GM12872 (cell line): Measurements from ENCODE around the gene RNF112.

ENCODE experiments used
- TF ChIP-seq, protein P1 (sequence below): IDR thresholded peaks from 3 replicates; pipeline ENCODE4 v1.5.1; 2011; ENCODE audit warnings: low read depth, mild to moderate bottlenecking, low read length, moderate library complexity; ENCODE audit not compliant: insufficient read depth

RNF112 gene, protein sequence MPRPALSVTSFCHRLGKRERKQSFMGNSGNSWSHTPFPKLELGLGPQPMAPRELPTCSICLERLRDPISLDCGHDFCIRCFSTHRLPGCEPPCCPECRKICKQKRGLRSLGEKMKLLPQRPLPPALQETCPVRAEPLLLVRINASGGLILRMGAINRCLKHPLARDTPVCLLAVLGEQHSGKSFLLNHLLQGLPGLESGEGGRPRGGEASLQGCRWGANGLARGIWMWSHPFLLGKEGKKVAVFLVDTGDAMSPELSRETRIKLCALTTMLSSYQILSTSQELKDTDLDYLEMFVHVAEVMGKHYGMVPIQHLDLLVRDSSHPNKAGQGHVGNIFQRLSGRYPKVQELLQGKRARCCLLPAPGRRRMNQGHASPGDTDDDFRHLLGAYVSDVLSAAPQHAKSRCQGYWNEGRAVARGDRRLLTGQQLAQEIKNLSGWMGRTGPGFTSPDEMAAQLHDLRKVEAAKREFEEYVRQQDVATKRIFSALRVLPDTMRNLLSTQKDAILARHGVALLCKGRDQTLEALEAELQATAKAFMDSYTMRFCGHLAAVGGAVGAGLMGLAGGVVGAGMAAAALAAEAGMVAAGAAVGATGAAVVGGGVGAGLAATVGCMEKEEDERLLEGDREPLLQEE

DNA sequence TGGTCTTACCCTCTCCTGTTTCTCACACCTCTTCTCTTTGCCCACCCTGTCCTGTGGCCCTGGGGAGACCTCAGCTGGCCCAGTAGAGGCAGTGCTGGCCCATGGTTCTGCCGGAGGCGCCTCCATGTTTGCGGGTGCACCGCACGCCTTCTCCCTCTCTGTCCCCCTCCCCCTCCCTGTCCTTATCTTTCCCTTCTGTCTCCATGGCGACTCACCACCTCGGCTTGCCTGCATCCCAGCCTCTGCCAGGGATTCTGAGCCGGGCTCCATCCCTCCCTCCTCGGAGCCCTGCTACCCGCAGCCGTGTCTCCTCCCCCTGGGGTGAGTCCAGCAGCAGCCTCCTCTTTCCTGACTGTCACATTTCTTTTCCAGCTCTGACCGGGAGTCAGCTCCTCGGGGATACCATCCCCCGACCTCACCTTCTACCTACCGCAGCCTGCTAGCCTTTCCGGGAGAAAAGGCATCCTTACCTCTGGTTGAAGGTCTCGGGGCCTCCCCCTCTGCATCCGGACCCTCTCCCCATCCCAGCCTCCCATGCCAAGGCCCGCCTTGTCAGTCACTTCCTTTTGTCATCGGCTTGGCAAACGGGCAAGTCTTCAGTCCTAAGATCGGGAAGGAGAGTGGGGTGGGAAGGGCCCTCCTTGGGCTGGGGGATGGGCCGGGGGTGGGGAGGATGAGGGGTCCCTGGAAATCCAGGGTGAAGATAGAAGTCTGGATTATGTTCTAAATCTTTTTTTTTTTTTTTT lies at the start of gene RNF112:
Gene RNF112 (plus strand): TSS at position 358 of the 746 bp plus-strand sequence. CDS start 177 bp downstream, at position 535.
- TF ChIP-seq, protein P1, sequence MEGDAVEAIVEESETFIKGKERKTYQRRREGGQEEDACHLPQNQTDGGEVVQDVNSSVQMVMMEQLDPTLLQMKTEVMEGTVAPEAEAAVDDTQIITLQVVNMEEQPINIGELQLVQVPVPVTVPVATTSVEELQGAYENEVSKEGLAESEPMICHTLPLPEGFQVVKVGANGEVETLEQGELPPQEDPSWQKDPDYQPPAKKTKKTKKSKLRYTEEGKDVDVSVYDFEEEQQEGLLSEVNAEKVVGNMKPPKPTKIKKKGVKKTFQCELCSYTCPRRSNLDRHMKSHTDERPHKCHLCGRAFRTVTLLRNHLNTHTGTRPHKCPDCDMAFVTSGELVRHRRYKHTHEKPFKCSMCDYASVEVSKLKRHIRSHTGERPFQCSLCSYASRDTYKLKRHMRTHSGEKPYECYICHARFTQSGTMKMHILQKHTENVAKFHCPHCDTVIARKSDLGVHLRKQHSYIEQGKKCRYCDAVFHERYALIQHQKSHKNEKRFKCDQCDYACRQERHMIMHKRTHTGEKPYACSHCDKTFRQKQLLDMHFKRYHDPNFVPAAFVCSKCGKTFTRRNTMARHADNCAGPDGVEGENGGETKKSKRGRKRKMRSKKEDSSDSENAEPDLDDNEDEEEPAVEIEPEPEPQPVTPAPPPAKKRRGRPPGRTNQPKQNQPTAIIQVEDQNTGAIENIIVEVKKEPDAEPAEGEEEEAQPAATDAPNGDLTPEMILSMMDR, result no peak

- TF ChIP-seq, protein P1, result no peak
Measured at GRCh38 chr17:19361326-19361725, 49.7 kb upstream of the RNF112 start.

GRCh38 chr17:19361944-19362276 lies 49.1 kb upstream of the RNF112 start:
- TF ChIP-seq, protein P1, result no peak

DNA sequence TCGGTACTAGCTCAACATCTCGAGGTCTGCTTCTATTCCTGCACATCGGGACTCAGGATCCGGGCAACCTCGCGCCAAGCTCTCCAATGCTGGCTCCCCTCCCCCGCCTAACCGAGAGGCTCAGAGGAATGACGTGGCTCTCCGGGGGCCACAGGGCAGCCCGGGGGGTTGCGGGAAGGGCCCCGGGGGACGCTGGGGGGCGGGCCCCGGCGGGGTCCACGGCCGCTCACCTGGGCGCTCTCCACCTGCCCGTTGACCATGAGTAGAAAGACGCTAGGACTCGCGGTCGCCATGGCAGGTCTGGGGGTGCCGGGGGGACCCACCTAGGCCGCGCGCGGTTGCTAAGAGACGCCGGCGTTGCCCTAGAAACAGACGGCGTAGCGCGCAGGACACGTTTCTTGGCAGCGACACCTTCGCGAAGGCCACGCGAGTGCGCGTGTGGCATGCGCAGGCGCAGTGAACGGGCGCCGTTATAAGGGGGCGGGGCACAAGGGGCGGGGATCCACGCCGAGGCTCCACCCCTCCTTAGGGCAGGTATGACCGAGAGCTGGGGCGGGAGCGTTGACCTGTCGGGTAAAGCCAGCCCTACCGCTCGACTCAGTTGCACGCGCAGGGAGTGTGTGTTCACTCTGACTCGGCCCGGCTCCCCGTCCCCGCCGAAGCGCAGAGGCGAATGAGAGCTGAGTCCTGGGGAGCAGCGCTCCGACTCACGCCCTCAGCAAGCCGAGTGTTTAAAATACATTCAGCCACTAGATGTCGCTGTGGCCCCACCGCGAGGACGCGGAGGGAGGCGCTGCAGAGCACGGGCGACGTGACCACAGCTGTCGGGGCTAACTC lies 48.5 kb upstream of the RNF112 start, which contains the start of gene B9D1:
Gene B9D1 (minus strand): TSS at position 447 of the 837 bp plus-strand sequence. CDS start 154 bp downstream, at position 293.
- TF ChIP-seq, protein P1, result peak; percentile 93

DNA sequence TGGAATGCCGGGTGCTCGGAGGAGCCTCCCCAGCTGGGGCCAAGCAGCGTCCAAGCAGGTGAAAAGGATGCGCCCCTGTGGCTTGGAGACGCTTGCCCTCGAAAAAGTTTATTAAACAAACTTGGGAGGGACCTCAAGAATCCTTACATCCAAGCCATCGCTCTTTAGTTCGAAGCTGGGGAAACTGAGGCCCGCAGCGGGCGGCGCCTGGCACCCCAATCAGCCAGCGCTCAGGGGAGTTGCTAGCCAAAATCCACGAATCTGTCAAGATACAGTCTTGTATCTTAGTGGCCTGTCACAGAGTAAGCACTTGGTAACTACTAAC lies 48.0 kb upstream of the RNF112 start:
- TF ChIP-seq, protein P1, result no peak

GRCh38 chr17:19363460-19364035 lies 47.5 kb upstream of the RNF112 start:
- TF ChIP-seq, protein P1, result no peak
